WTC11 (cell line): ENCODE measurements around the gene TSHZ1. TPM values are rescaled to one million over a fixed set of nuclear protein-coding genes. Genes with fewer than 3 reads are reported as not detected.
A peak's percentile ranks its signal among the peaks of the same experiment; 100 is the strongest.

Experiments used
- ATAC-seq: fragments of 200-7000 bp; cut with Tn5 transposase; 2 replicates; pipeline ENCODE4 v1.10.0; 2021; ENCODE audit warnings: mild to moderate bottlenecking, moderate library complexity
- CTCF ChIA-PET: fragments of 300-600 bp; sonication (Branson Sonifier 250); formaldehyde crosslinking; loops from one replicate; lab custom pipeline; 2021; ENCODE audit warnings: antibody characterized with exemption; lab: Charles Lee
- POLR2A ChIA-PET: fragments of 350-600 bp; sonication (Branson Sonifier 250); formaldehyde crosslinking; loops from one replicate; lab custom pipeline; 2021; ENCODE audit warnings: antibody characterized with exemption; lab: Charles Lee
- DNase-seq: peaks from one replicate; pipeline ENCODE4 v3.0.0; 2021; ENCODE audit warnings: low spot score
- H3K27ac Mint-ChIP-seq: 2 replicates; pipeline ENCODE4 v1.8.0; 2021; ENCODE audit warnings: mixed read lengths
- H3K27me3 Mint-ChIP-seq: 2 replicates; pipeline ENCODE4 v1.8.0; 2021; ENCODE audit warnings: low read depth, mild to moderate bottlenecking, moderate library complexity, mixed read lengths
- H3K36me3 Mint-ChIP-seq: 2 replicates; pipeline ENCODE4 v1.8.0; 2021; ENCODE audit warnings: mixed read lengths
- H3K4me1 Mint-ChIP-seq: 2 replicates; pipeline ENCODE4 v1.8.0; 2022; ENCODE audit warnings: mixed read lengths
- H3K4me3 Mint-ChIP-seq: 2 replicates; pipeline ENCODE4 v1.8.0; 2021; ENCODE audit warnings: mild to moderate bottlenecking, moderate library complexity, mixed read lengths
- H3K9me3 Mint-ChIP-seq: 2 replicates; pipeline ENCODE4 v1.8.0; 2021; ENCODE audit warnings: mixed read lengths
- E2F1 ChIP-seq: sonication (generic); formaldehyde crosslinking; IDR thresholded peaks from 2 replicates; pipeline ENCODE4 v1.8.0; 2022; ENCODE audit warnings: mild to moderate bottlenecking, missing genetic modification reagents
- E2F4 ChIP-seq: sonication (generic); formaldehyde crosslinking; IDR thresholded peaks from 2 replicates; pipeline ENCODE4 v1.8.1; 2022; ENCODE audit warnings: low read depth, mild to moderate bottlenecking, moderate library complexity, missing genetic modification reagents, borderline replicate concordance
- ERG ChIP-seq: fragments of 250-450 bp; sonication (Bioruptor Pico); IDR thresholded peaks from 2 replicates; pipeline ENCODE4 v1.8.0; 2021; ENCODE audit warnings: mild to moderate bottlenecking
- GRHL2 ChIP-seq: fragments of 250-450 bp; sonication (Bioruptor Pico); IDR thresholded peaks from 2 replicates; pipeline ENCODE4 v1.8.0; 2022; ENCODE audit warnings: mild to moderate bottlenecking, moderate library complexity; ENCODE audit not compliant: insufficient replicate concordance, severe bottlenecking
- GTF2I ChIP-seq: fragments of 250-450 bp; sonication (Bioruptor Pico); conservative IDR thresholded peaks from 2 replicates; pipeline ENCODE4 v1.4.0; 2021; ENCODE audit warnings: mild to moderate bottlenecking
- IRF1 ChIP-seq: sonication (generic); formaldehyde crosslinking; IDR thresholded peaks from 2 replicates; pipeline ENCODE4 v1.8.0; 2023; ENCODE audit warnings: missing genetic modification reagents
- MAX ChIP-seq: sonication (generic); formaldehyde crosslinking; IDR thresholded peaks from 2 replicates; pipeline ENCODE4 v1.8.0; 2022; ENCODE audit warnings: mild to moderate bottlenecking, missing genetic modification reagents
- MLX ChIP-seq: sonication (generic); formaldehyde crosslinking; IDR thresholded peaks from 2 replicates; pipeline ENCODE4 v1.8.1; 2023; ENCODE audit warnings: mild to moderate bottlenecking, missing genetic modification reagents, moderate library complexity
- NFE2L1 ChIP-seq: sonication (generic); formaldehyde crosslinking; IDR thresholded peaks from 2 replicates; pipeline ENCODE4 v1.8.1; 2023; ENCODE audit warnings: missing genetic modification reagents
- NR3C1 ChIP-seq: sonication (generic); formaldehyde crosslinking; conservative IDR thresholded peaks from 2 replicates; pipeline ENCODE4 v1.8.1; 2023; ENCODE audit warnings: low read depth, mild to moderate bottlenecking, missing genetic modification reagents
- PRRX2 ChIP-seq: fragments of 250-450 bp; sonication (Bioruptor Pico); IDR thresholded peaks from 2 replicates; pipeline ENCODE4 v1.8.0; 2021; ENCODE audit warnings: mild to moderate bottlenecking
- RORB ChIP-seq: fragments of 250-450 bp; sonication (Bioruptor Pico); IDR thresholded peaks from 2 replicates; pipeline ENCODE4 v1.9.0; 2021; ENCODE audit warnings: mild to moderate bottlenecking
- SMAD4 ChIP-seq: sonication (generic); formaldehyde crosslinking; IDR thresholded peaks from 2 replicates; pipeline ENCODE4 v1.8.0; 2022; ENCODE audit warnings: mild to moderate bottlenecking, missing genetic modification reagents
- SP1 ChIP-seq: sonication (generic); formaldehyde crosslinking; conservative IDR thresholded peaks from 2 replicates; pipeline ENCODE4 v1.8.1; 2022; ENCODE audit warnings: missing genetic modification reagents
- TCF7 ChIP-seq: sonication (generic); formaldehyde crosslinking; IDR thresholded peaks from 2 replicates; pipeline ENCODE4 v1.8.0; 2022; ENCODE audit warnings: mild to moderate bottlenecking, low read depth, missing genetic modification reagents, moderate library complexity
- ZNF317 ChIP-seq: sonication (generic); formaldehyde crosslinking; IDR thresholded peaks from 2 replicates; pipeline ENCODE4 v1.8.1; 2023; ENCODE audit warnings: low read depth, mild to moderate bottlenecking, moderate library complexity, missing genetic modification reagents, borderline replicate concordance
- ZNF416 ChIP-seq: fragments of 250-450 bp; sonication (Bioruptor Pico); IDR thresholded peaks from 2 replicates; pipeline ENCODE4 v1.9.0; 2021; ENCODE audit warnings: mild to moderate bottlenecking, inconsistent platforms
- ZNF512 ChIP-seq: sonication (generic); formaldehyde crosslinking; IDR thresholded peaks from 2 replicates; pipeline ENCODE4 v1.8.1; 2022; ENCODE audit warnings: missing genetic modification reagents, borderline replicate concordance
- total RNA-seq: library from RNA; stranded (reverse); gene quantifications from 3 replicates; pipeline ENCODE4 v1.2.3, GENCODE V29; 2021

TSHZ1 gene
- total RNA-seq, 1 experiment from 2014 or later, result 2.9 TPM

GRCh38 chr18:75173125-75173432, 37.5 kb upstream of the TSHZ1 start:
- TF ChIP-seq ZNF416 (no peak), MLX (CRISPR knock-in tag) (no peak), GRHL2 (CRISPR knock-in tag) (no peak), SMAD4 (CRISPR knock-in tag) (no peak), GTF2I (CRISPR knock-in tag) (no peak), E2F4 (CRISPR knock-in tag) (no peak), SP1 (CRISPR knock-in tag) (no peak), NFE2L1 (CRISPR knock-in tag) (no peak), ERG (no peak), TCF7 (CRISPR knock-in tag) (no peak), MAX (no peak), IRF1 (CRISPR knock-in tag) (no peak)
- no peak for DNase-seq
- H3K4me1 Mint-ChIP-seq, result peaks cover 16% of the 10 kb centered on the region
- no peaks in the 10 kb centered on the region for H3K9me3 Mint-ChIP-seq
- no peaks in the 10 kb centered on the region for H3K36me3 Mint-ChIP-seq
- ATAC-seq, result peak; percentile 70
- H3K27ac Mint-ChIP-seq, result no peak overlapping the region
- ChIA-PET CTCF (interaction anchor here (1.1 to 1.2 kb wide), 2 partner anchors 15 to 555 kb away, joined by 3 read pairs; no protein-coding TSS in a partner anchor), POLR2A (no interaction called here)
- no peaks in the 10 kb centered on the region for H3K27me3 Mint-ChIP-seq
- no peak overlapping the region for H3K4me3 Mint-ChIP-seq

GRCh38 chr18:75173738-75174137, 36.9 kb upstream of the TSHZ1 start:
- ChIA-PET POLR2A (no interaction called here), CTCF (interaction anchor here (1.2 kb wide), 1 partner anchor 554 kb away, joined by 3 read pairs; no protein-coding TSS in a partner anchor)
- Mint-ChIP-seq H3K4me3 (no peak overlapping the region), H3K4me1 (peaks cover 16% of the 10 kb centered on the region), H3K9me3 (no peaks in the 10 kb centered on the region), H3K27ac (no peak overlapping the region), H3K27me3 (no peaks in the 10 kb centered on the region), H3K36me3 (no peaks in the 10 kb centered on the region)
- ATAC-seq, result no peak
- DNase-seq, result no peak
- TF ChIP-seq NR3C1 (CRISPR knock-in tag) (no peak), ZNF512 (CRISPR knock-in tag) (no peak), E2F1 (CRISPR knock-in tag) (no peak), RORB (CRISPR knock-in tag) (no peak), ZNF317 (CRISPR knock-in tag) (no peak), PRRX2 (no peak)
